H1 (cell line): Measurements from ENCODE around the gene KLK1.
"Not testable (repeated sequence)": the region's sequence is repeated elsewhere in the genome, so short reads cannot be mapped to it uniquely, and the experiment has no call there.

Experiments
- CBX5 ChIP-seq: fragments of 300-800, 300-1000 bp; sonication (generic); IDR thresholded peaks from 2 replicates; pipeline ENCODE4 v1.7.1; 2016; ENCODE audit warnings: antibody characterized with exemption, low read length, low read depth
- EGR1 ChIP-seq: IDR thresholded peaks from 2 replicates; pipeline ENCODE4 v1.6.1; 2011; ENCODE audit warnings: low read depth, low read length, borderline replicate concordance
- EP300 ChIP-seq, 2 experiments: IDR thresholded peaks; 1 replicate in 1 of 2; 2 replicates in 1 of 2; pipeline ENCODE4 v1.6.1; 2011 to 2012; ENCODE audit warnings: low read depth in 2 of 2, low read length in 2 of 2, mild to moderate bottlenecking in 2 of 2, borderline replicate concordance in 1 of 2, inconsistent platforms in 1 of 2, moderate library complexity in 1 of 2
- EZH2 ChIP-seq: fragments of 200-600 bp; sonication (generic); IDR thresholded peaks from 2 replicates; pipeline ENCODE4 v1.7.1; 2012; ENCODE audit warnings: low read depth, mild to moderate bottlenecking, moderate library complexity, low read length, inconsistent platforms; ENCODE audit not compliant: severe bottlenecking
- FOSL1 ChIP-seq: IDR thresholded peaks from 2 replicates; pipeline ENCODE4 v1.6.1; 2011; ENCODE audit warnings: mild to moderate bottlenecking, low read depth, low read length, moderate library complexity; ENCODE audit not compliant: insufficient read depth
- MAX ChIP-seq: IDR thresholded peaks from 2 replicates; pipeline ENCODE4 v1.6.1; 2012; ENCODE audit warnings: inconsistent platforms
- RFX5 ChIP-seq: IDR thresholded peaks from 2 replicates; pipeline ENCODE4 v1.6.1; 2011; ENCODE audit warnings: low read depth, low read length, improper control_type of control experiment, borderline replicate concordance
- SUZ12 ChIP-seq: fragments of 200-600 bp; sonication (generic); IDR thresholded peaks from 2 replicates; pipeline ENCODE4 v1.6.1; 2012; ENCODE audit warnings: mild to moderate bottlenecking, inconsistent platforms, low read length, moderate library complexity, mixed read lengths
- TAF1 ChIP-seq: IDR thresholded peaks from 2 replicates; pipeline ENCODE4 v1.6.1; 2011; ENCODE audit warnings: mild to moderate bottlenecking, low read depth, low read length
- TEAD4 ChIP-seq: IDR thresholded peaks from 2 replicates; pipeline ENCODE4 v1.6.1; 2012; ENCODE audit warnings: low read depth, low read length, inconsistent platforms, mixed read lengths
- TF ChIP-seq, protein P1 (sequence below), 3 experiments: IDR thresholded peaks; 1 replicate in 2 of 3; 2 replicates in 1 of 3; pipeline versions ENCODE4 v1.5.1 to v1.6.1; 2011; ENCODE audit warnings: low read length in 3 of 3, mild to moderate bottlenecking in 3 of 3, inconsistent platforms in 2 of 3, low read depth in 1 of 3, moderate library complexity in 1 of 3; ENCODE audit not compliant: insufficient read depth in 1 of 3; ENCODE audit errors: control extremely low read depth in 1 of 3
- TF ChIP-seq, protein P2 (sequence below): IDR thresholded peaks from 2 replicates; pipeline ENCODE4 v1.6.1; 2012; ENCODE audit warnings: low read length, inconsistent platforms

DNA sequence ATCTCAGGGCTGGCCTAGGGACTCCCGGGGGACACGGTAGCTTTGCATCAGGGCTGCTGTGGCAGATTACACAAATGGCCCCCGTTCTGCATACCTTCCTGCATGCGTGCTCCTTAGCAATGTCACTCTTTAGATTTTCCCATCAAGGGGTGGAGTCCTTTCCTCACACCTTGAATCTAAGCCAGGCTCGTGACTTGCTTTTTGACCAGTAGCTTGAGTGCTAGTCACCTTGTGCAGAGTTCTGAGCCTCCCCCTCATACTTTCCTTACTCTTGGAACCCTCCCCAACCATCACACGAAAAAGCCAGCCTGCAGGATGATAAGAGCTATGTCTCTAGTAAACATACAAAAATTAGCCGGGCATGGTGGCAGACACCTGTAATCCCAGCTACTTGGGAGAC lies 50.1 kb downstream of the KLK1 start:
- not testable (repeated sequence) for TF ChIP-seq EGR1; TEAD4; EP300 (IDR thresholded peaks at IDR 0.05; ENCODE audit: borderline replicate concordance in 1 of 2, low read depth in 2 of 2, low read length in 2 of 2); SUZ12; MAX; CBX5; TAF1; FOSL1; EZH2; RFX5
- TF ChIP-seq, protein P1, sequence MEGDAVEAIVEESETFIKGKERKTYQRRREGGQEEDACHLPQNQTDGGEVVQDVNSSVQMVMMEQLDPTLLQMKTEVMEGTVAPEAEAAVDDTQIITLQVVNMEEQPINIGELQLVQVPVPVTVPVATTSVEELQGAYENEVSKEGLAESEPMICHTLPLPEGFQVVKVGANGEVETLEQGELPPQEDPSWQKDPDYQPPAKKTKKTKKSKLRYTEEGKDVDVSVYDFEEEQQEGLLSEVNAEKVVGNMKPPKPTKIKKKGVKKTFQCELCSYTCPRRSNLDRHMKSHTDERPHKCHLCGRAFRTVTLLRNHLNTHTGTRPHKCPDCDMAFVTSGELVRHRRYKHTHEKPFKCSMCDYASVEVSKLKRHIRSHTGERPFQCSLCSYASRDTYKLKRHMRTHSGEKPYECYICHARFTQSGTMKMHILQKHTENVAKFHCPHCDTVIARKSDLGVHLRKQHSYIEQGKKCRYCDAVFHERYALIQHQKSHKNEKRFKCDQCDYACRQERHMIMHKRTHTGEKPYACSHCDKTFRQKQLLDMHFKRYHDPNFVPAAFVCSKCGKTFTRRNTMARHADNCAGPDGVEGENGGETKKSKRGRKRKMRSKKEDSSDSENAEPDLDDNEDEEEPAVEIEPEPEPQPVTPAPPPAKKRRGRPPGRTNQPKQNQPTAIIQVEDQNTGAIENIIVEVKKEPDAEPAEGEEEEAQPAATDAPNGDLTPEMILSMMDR (IDR thresholded peaks at IDR 0.05; ENCODE audit: control extremely low read depth in 1 of 3, insufficient read depth in 1 of 3, low read depth in 1 of 3, low read length in 3 of 3), result not testable (repeated sequence)
- TF ChIP-seq, protein P2, sequence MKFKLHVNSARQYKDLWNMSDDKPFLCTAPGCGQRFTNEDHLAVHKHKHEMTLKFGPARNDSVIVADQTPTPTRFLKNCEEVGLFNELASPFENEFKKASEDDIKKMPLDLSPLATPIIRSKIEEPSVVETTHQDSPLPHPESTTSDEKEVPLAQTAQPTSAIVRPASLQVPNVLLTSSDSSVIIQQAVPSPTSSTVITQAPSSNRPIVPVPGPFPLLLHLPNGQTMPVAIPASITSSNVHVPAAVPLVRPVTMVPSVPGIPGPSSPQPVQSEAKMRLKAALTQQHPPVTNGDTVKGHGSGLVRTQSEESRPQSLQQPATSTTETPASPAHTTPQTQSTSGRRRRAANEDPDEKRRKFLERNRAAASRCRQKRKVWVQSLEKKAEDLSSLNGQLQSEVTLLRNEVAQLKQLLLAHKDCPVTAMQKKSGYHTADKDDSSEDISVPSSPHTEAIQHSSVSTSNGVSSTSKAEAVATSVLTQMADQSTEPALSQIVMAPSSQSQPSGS, result not testable (repeated sequence)
